Transverse colon (tissue), 4 donors: ENCODE measurements around the gene LRRC9. TPM values are rescaled to one million over a fixed set of nuclear protein-coding genes. Genes with fewer than 3 reads are reported as not detected.
"Not testable (repeated sequence)": the region's sequence is repeated elsewhere in the genome, so short reads cannot be mapped to it uniquely, and the experiment has no call there.

Experiments
- DNase-seq: peaks from one replicate; pipeline ENCODE4 v3.0.0-alpha.2; 2019
- H3K27ac ChIP-seq, 4 donors: fragments of 200-600 bp; sonication (generic); 2 replicates each; pipeline ENCODE4 v1.5.1; 2016 to 2018; ENCODE audit warnings: inconsistent platforms in 4 of 4
- H3K27me3 ChIP-seq: fragments of 200-600 bp; sonication (generic); 2 replicates; pipeline ENCODE4 v1.5.1; 2017; ENCODE audit warnings: inconsistent platforms
- H3K36me3 ChIP-seq, 4 donors: fragments of 200-600 bp; sonication (generic); 2 replicates each; pipeline ENCODE4 v1.5.1; 2017 to 2019; ENCODE audit warnings: inconsistent platforms in 4 of 4
- H3K4me1 ChIP-seq, 4 donors: fragments of 200-600 bp; sonication (generic); 2 replicates each; pipeline ENCODE4 v1.5.1; 2017 to 2020; ENCODE audit warnings: inconsistent platforms in 4 of 4
- H3K4me3 ChIP-seq, 4 donors: fragments of 200-600 bp; sonication (generic); 1 replicate in 1 of 4; 2 replicates in 3 of 4; pipeline versions ENCODE4 v1.5.1 to v1.6.1; 2017 to 2019; ENCODE audit warnings: inconsistent platforms in 4 of 4
- H3K9me3 ChIP-seq, 2 donors: fragments of 200-600 bp; sonication (generic); 2 replicates each; pipeline ENCODE4 v1.5.1; 2017 to 2019; ENCODE audit warnings: inconsistent platforms in 2 of 2
- EP300 ChIP-seq: sonication (generic); formaldehyde crosslinking; IDR thresholded peaks from one replicate; pipeline ENCODE4 v1.6.1; 2017; ENCODE audit warnings: antibody characterized with exemption, low read depth
- POLR2A ChIP-seq: fragments of 450-650 bp; IDR thresholded peaks from one replicate; pipeline ENCODE4 v1.6.1; 2016; ENCODE audit warnings: antibody characterized with exemption, mild to moderate bottlenecking, moderate library complexity
- POLR2AphosphoS5 ChIP-seq, 3 donors: sonication (generic); formaldehyde crosslinking; IDR thresholded peaks; one replicate each; pipeline ENCODE4 v1.6.1; 2016; ENCODE audit warnings: antibody characterized with exemption in 3 of 3
- WGBS, 2 donors: methylation state at CpG; one replicate each; pipeline ENCODE4 v1.1.5; 2018; ENCODE audit warnings: low coverage in 1 of 2; 5-methylcytosine and 5-hydroxymethylcytosine counted together
- in situ Hi-C, 4 donors: fragments of 200-750 bp; cut with MboI; loops; one replicate each; pipeline versions ENCODE4 v1.15.0 to v1.15.1; 2017; ENCODE audit warnings: low sequenced_read_pairs in 3 of 4, low pct_ligation_motif_present in 1 of 4, low pct_unique_long_range_greater_than_20kb in 1 of 4
- intact Hi-C: fragments of 100-400 bp; cut with DNase I; formaldehyde crosslinking; loops from one replicate; pipeline ENCODE4 v1.15.1; 2023; ENCODE audit warnings: low total_unique reads
- total RNA-seq, 4 donors: library from RNA; depleted of rRNA; stranded (reverse); fragments of >200 nt; gene quantifications; one replicate each; pipeline ENCODE4 v1.1.0, GENCODE V29; 2016
- TF ChIP-seq, protein P1 (sequence below), 5 experiments: fragments of 200-600 bp in 3 of 5; fragments of 450-650 bp in 2 of 5; sonication (generic) in 3 of 5; IDR thresholded peaks; 1 replicate in 2 of 5; 2 replicates in 3 of 5; pipeline ENCODE4 v1.5.1; 2016 to 2017; ENCODE audit warnings: antibody characterized with exemption in 5 of 5, inconsistent platforms in 3 of 5, mild to moderate bottlenecking in 2 of 5, moderate library complexity in 1 of 5

The LRRC9 gene
- total RNA-seq, 4 donors from 2014 or later: not detected

DNA sequence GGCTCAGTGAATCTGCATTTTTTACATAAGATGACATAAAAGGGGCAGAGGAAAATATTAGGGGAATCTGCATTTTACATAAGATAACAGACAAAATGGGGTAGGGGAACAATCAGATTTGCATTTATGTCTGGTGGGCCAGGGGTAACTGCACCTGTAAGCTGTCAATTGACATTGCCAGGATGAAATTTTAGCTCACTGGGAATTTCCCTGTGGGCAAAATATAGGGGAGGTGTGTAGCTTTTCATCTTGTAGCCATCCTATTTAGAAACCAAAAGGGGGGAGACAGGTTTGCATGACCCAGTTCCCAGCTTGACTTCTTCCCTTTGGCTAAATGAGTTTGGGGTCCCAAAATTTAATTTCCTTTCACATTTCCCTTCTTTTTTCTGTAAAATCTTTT, 175.3 kb downstream of the LRRC9 start:
- peaks cover 19 to 41% (median 23%) of the 10 kb centered on the region in 4 donors for H3K4me1 ChIP-seq
- no peak overlapping the region for H3K4me3 ChIP-seq
- no peaks in the 10 kb centered on the region for H3K36me3 ChIP-seq
- in situ Hi-C loops (no loop called here), intact Hi-C loops (loop anchor here (10.0 kb wide), 1 partner anchor 70 kb away; the partner anchor contains the start of gene DHRS7)
- no peak for DNase-seq
- no peaks in the 10 kb centered on the region for H3K9me3 ChIP-seq
- H3K27me3 ChIP-seq: no peaks in the 10 kb centered on the region
- H3K27ac ChIP-seq: peak overlapping the region in 1 of 4 donors; percentile 60
- TF ChIP-seq EP300 (no peak), POLR2AphosphoS5 (IDR thresholded peaks at IDR 0.05) (no peak), POLR2A (no peak)
- TF ChIP-seq, protein P1, sequence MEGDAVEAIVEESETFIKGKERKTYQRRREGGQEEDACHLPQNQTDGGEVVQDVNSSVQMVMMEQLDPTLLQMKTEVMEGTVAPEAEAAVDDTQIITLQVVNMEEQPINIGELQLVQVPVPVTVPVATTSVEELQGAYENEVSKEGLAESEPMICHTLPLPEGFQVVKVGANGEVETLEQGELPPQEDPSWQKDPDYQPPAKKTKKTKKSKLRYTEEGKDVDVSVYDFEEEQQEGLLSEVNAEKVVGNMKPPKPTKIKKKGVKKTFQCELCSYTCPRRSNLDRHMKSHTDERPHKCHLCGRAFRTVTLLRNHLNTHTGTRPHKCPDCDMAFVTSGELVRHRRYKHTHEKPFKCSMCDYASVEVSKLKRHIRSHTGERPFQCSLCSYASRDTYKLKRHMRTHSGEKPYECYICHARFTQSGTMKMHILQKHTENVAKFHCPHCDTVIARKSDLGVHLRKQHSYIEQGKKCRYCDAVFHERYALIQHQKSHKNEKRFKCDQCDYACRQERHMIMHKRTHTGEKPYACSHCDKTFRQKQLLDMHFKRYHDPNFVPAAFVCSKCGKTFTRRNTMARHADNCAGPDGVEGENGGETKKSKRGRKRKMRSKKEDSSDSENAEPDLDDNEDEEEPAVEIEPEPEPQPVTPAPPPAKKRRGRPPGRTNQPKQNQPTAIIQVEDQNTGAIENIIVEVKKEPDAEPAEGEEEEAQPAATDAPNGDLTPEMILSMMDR (IDR thresholded peaks at IDR 0.05): no peak

DNA sequence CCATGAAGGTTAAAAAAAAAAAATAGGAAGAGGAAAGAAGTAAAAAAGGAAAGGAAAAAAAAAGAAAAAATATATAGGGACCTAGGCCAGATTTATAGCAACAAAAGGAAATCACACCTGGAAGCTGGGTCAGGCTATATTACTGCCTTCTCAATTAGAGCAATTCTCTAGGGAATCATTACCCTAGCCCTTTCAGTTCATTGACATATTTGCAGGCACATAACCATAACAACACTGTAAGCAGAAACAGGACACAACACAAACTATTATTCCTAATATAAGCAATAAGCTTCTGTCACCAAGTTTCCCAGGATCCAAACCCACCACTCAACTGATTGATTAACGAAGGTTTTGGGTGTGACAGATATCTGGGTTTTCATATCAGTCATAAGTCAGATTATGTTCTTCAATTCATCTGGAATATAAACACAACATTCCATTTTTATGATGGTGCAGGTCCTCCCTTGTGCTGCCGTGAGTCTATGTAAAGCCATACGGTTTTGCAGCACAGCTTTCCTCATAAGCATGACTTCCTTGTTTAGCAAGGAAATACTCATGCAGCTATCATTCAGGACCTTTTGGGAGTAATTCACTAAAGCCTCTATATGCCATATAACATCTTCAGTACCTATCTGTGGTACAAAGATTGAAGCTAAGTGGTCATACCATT, 176.0 kb downstream of the LRRC9 start:
- in situ Hi-C loops: no loop called here
- H3K4me1 ChIP-seq: peaks cover 19 to 38% (median 23%) of the 10 kb centered on the region in 4 donors

GRCh38 chr14:60097974-60098373, 178.0 kb downstream of the LRRC9 start:
- in situ Hi-C loops (no loop called here), intact Hi-C loops (loop anchor here (10.0 kb wide), 1 partner anchor 67 kb away; the partner anchor contains the start of gene DHRS7)
- Histone ChIP-seq H3K27me3 (no peaks in the 10 kb centered on the region), H3K27ac (no peak overlapping the region), H3K9me3 (no peaks in the 10 kb centered on the region), H3K4me3 (no peak overlapping the region), H3K4me1 (peaks cover 16 to 41% (median 21%) of the 10 kb centered on the region in 4 donors), H3K36me3 (no peaks in the 10 kb centered on the region)
- DNase-seq: no peak
- no peak for TF ChIP-seq POLR2A
- TF ChIP-seq, protein P1 (IDR thresholded peaks at IDR 0.05): no peak
- no peak for TF ChIP-seq POLR2AphosphoS5 (IDR thresholded peaks at IDR 0.05)
- 96% methylated on average over 6 of the region's 6 CpGs; no CpG with 5 or more reads in 1 of the 2 donors for WGBS, 2 donors

More for the DNA sequence above, 176.0 kb downstream of the LRRC9 start:
- DNase-seq: no peak
- intact Hi-C loops: loop anchor here (10.0 kb wide), 1 partner anchor 69 kb away; the partner anchor contains the start of gene DHRS7
- 39 to 80% methylated on average over 1 to 3 of the region's 3 CpGs for WGBS, 2 donors
- Histone ChIP-seq H3K4me3 (no peak overlapping the region), H3K9me3 (no peaks in the 10 kb centered on the region), H3K36me3 (no peaks in the 10 kb centered on the region), H3K27me3 (no peaks in the 10 kb centered on the region), H3K27ac (peak overlapping the region in 1 of 4 donors; percentile 60)
- TF ChIP-seq POLR2A (no peak), POLR2AphosphoS5 (IDR thresholded peaks at IDR 0.05) (no peak), EP300 (no peak)
- TF ChIP-seq, protein P1 (IDR thresholded peaks at IDR 0.05): no peak

DNA sequence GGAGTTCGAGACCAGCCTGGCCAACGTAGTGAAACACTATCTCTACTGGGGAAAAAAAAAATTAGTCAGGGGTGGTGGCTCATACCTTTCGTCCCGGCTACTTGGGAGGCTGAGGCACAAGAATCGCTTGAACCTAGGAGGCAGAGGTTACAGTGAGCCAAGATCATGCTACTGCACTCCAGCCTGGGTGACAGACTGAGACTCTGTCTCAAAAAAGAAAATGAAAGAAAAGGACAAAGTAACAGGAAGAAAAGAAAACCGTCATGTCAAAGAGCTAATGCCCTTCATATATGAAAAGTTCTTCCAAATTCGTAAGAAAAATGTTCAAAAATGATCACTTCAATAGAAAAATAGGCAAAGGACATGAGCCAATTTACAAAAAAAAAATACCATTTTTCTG, 179.9 kb downstream of the LRRC9 start:
- DNase-seq, H3K9me3 ChIP-seq, H3K27me3 ChIP-seq, H3K36me3 ChIP-seq, in situ Hi-C loops, H3K4me3 ChIP-seq, H3K27ac ChIP-seq: not testable (repeated sequence)
- H3K4me1 ChIP-seq: peaks cover 5 to 22% (median 7%) of the 10 kb centered on the region in 4 donors
- intact Hi-C loops: loop anchor here (10.0 kb wide), 1 partner anchor 65 kb away; the partner anchor contains the start of gene DHRS7
- 93 to 94% methylated on average over 3 to 7 of the region's 7 CpGs for WGBS, 2 donors
